Measurements from ENCODE around the gene PRPSAP2. TPM values are rescaled to one million over a fixed set of nuclear protein-coding genes. Genes with fewer than 3 reads are reported as not detected.
A peak's percentile ranks its signal among the peaks of the same experiment; 100 is the strongest.

Gene PRPSAP2
- total RNA-seq, 1 donor from 2014 or later, result 38.4 TPM

DNA sequence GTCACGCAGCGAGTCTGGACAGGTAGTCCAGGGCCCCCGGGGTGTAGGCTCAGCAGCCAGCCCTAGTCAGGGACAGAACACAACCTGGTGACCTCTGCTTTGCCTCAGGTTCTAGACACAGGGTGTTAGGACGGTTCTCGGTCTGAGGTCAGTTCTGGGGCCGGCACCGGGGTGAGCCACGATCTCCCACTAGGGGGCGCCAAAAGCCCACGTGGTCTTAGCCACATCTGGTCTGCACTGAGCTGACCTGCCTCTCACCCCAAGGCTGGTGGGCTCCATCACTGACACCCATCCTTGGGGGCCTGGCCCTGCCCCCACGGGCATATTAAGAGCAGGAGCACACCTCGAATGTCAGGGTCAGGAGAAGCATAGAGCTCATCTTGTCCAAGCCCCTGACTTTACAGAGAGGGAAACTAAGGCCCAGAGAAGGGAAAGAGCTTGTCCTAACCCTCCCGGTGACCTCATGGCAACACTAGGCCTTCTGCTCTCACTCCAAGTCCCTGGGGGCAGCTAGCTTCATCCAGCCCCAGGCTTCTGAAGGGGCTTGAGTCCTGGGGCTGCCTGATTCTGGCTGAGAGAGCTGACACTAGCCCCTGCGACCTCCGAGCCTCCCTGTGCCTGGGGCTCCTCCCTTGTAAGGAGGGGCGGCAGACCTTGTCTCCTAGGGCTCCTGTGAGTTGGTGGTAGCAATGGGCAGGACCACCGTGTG, 103.0 kb downstream of the PRPSAP2 start:
- DNase-seq (ENCODE audit: low read depth), result no peak

DNA sequence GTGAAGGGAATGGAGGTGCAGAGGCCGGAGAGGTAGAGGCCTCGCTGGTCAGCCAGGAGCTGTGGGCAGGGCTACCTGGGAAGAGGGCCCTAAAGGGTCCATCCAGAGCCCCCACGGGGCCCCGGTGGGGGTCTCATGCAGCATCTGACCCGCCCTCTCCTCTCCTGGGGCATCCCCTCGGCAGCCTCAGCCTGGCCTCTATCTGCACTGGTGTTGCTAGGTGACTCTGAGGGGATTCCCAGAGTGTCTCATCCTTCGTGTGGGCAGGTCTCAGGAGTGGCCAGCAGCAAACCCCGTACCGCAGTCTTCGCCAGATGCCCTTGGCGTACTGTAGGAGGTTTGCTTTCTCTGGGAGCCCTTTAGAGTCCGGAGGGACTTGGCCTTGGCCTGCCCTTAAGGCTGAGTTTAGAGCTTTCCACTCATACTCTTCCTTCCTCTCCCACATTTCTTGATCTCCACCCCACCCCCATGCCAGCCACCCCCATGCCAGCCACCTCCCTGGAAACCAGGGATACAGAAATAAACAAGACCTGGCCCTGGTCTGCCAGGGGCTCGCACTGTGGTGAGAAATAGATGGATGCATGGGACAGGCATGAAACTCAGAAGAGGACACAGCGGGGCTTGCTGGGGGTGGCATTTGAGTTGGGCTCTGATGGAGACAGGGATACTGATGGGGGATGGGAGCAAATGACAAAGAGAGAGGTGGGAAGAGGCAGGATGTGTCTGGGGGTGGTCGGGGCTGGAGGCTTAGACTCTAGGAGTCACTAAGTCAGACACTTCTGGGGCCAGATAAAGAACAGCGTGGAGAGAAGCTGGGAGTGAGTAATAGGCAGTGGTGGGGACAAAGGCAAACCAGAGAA, 103.9 kb downstream of the PRPSAP2 start:
- peak; percentile 44 for DNase-seq (ENCODE audit: low read depth)

DNA sequence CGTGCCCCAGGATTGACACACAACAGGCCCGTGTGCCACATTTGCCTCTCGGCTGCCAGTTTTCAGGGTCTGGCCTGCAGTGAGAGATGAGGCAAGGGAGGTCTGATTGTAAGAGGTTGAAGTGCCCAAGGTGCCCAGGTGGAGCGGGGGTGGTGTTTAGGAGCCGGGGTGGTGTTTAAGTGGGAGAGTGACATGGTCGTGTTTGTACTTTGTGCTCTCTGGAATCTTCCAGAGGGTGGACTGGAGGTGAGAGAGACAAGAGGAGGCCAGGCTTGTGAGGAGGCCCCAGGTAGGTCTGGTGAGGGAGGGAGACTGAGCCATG, 104.5 kb downstream of the PRPSAP2 start:
- no peak for DNase-seq (ENCODE audit: low read depth)

DNA sequence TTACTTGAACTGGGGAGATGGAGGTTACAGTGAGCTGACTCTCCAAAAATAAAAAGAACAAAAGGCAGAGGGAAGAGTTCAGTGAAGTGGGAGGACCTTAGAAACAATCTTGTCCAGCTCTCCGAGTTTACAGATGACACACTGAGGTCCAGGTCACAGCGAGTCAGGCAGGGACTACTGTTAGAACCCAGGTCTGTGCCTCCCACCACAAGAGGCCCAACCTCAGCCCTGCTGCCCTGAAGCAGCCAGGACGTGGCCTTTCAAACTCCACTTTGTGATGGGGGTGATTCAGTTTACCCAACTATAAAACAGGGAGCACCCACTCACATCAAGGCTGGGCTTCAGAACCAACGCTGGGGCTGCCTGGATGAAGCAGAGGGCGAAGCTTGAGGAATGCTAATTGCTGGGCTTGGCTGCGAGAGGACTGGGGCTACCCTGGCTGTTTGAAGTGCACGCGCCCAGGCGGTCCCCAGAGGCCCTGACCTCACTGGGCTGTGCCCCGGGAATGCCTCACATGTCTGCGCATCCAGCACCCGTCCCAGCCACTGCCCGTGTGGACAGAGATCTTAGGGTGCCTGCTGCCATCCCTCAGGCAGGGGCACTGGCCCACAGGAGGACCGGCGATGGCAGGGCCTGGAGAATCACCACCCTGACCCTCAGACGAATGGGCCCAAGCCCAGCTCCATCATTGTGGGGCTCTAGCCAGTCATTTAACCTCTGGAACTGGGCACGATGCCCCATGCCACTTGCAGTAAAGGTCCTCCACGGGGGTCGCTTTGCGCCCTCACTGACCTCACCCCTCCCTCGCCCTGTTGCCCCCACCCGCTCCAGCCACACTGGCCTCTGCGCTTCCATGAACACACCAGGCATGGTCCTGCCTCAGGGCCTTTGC, 105.4 kb downstream of the PRPSAP2 start:
- no peak for DNase-seq (ENCODE audit: low read depth)

DNA sequence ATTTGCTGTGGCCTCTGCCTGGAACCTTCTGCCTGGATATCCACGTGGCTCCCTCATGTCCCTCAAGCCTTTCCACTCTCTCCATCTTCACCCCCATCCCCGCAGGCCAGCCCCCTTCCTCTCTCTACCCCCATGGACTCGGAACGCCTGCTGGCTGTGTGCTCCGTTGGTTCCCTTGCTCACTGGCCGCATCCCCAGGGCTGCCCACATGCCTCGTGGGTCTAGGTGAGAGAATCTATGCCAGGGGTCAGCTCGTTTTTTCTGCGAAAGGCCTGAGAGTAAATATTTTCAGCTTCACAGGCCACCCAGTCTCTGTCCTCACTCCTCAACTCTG, 106.1 kb downstream of the PRPSAP2 start:
- DNase-seq (ENCODE audit: low read depth), result no peak

DNA sequence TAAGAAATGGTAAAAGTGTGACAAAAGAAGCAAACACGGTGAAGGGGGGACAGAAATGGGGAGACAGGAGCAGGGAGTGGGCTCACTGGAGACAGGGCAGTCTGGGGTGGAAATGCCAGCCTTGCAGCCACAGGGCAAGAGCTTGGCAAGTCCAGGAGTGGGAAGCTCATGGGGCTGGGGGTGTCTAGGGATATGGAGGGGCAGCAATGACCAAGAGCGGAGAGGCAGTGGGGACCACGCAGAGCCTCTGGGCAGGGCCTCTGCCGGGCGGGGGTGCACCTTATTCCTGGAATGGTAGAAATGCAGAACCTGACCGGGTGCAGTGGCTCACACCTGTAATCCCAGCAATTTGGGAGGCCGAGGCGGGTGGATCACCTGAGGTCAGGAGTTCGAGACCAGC, 106.6 kb downstream of the PRPSAP2 start:
- DNase-seq (ENCODE audit: low read depth), result no peak

DNA sequence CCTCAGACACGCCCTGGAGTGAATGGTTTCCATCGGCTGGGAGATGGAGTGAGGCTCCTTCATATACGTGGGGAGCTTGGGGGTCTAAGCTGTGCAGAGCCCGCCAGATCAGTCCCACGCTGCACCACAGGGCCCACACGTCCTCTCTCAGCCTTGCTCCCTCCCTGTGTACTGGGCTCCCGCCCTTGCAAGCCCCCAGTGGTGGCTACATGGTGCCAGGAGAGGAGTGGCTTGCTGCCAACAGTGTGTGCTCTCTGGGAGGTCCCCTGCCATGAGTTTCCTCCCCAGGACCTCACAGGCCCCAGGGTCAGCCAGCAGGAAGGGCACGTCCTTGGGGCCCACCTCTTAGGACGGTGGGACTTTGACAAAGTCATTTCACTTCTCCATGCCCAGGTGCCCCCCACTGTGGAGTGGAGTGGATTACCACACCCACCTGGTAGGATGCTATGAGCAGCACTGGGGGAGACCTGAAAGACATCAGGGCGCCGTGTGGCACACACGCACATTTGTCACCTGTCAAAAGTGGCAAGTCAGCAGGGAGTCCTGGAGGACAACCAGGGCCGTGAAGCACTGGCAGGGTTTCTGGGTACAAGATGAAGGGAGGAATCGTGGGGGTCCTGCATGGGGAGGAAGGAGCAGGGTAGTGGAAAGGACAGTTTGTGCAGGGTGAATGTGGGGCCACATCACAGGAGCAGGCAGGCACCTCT, 107.8 kb downstream of the PRPSAP2 start:
- no peak for DNase-seq (ENCODE audit: low read depth)

DNA sequence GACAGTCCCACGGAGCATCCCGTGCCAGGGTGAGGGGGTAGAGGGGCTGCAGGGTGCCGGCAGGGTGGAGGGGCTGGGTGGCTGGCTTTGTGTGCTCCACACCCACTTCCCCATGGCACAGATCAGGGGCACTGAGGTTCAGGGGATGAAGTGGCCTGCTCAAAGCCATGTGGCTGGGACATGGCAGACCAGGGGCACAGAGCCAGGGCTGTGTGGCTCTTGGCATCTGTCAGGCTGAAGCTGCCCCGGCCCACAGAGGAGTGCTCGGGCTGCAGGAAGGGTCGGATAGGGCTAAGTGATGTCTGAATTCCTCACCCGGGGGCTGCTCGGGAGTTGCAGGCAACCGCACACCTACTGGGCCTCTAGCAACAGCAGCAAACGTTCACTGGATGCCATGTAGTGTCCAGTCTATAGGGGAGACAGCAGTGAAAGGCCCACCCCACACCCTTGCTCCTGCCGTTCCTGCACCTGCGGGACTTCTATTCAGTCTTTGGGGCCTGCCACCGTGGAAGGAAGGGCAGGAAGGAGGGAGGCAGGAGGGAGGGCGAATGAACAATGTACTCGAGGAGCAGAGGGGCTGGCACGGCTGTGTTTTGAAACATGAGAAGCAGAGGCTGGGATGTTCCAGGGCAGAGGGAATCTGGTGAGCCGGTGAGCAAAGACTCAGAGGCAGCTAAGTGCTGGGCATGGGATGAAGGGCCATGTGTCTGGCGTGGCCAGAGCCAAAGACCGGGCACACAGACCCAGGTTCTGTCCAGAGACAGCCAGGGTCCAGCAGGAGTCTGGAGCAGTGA, 109.1 kb downstream of the PRPSAP2 start:
- no peak for DNase-seq (ENCODE audit: low read depth)

DNA sequence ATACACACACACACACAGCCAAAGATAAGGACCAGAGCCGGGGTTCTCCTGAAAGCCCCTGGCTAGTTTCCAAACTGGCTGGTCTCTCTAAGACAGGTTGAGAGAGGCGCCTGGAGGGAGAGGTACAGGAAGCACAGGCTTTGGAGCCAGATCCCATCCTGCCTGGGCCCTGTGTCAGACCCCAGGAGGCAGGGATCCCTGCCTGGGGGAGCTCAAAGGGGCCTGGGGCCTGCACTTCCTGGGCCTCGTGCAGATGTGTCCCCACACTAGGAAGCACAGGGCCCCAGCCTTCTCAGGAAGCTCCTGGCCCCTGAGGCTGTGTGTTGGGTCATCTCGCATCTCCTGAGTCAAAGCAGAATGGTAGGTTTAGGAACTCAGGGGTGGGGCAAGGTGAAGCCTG, 110.0 kb downstream of the PRPSAP2 start:
- no peak for DNase-seq (ENCODE audit: low read depth)

DNA sequence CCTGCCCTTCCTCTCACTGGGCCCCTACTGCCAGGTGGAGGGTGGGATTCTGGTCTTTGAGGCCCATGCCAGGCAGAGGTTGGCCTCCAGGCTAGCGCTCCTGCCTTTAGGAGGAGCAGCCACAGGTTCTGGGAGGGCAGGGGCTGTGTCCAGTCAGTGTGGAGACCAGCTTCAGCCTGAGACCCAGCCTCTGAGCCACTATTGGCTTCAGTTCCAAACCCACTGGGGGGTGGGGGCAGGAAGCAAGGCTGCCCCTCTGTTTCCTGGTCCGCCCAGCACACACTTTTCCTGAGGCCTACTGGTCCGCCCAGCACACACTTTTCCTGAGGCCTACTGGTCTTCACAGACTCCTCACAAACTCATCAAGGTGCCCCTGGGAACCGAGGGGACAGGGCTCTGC, 110.4 kb downstream of the PRPSAP2 start:
- no peak for DNase-seq (ENCODE audit: low read depth)

DNA sequence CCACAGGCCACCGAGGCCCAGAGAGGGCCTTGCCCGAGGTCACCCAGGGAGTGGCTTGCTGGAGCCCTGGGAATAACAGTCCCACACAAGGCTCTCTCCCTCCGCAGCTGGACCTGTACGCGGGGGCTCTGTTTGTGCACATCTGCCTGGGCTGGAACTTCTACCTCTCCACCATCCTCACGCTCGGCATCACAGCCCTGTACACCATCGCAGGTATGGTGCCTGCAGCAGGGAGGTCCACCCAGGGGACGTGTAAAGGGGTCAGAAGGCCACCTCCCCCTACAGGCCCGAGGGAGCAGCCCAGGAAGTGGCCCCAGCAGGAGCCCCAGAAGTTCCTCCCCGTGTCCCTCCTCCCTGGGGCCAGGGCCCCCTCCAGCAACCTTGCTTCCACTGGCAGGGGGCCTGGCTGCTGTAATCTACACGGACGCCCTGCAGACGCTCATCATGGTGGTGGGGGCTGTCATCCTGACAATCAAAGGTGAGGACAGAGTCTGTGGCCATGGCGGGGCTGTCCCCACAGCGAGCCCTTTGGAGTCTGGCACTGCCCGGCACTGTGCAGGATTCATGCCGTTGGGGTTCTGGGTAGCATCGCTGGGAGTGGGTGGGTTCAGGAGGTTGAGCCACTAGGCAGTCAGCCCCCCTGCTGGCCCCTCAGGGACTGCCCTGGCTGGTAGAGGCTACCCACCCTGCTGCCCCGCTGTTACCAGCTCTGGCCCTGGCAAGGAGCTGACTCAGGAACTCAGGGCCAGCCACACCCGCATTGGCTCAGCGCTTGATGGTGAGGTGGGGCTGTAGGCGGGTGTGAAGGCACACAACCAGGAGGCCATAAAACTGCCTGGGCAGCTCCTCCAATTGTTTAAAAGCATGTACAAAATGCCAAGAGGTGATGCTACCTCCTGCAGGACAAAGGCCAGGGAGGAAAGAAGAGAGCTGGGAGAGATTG, 111.3 kb downstream of the PRPSAP2 start:
- DNase-seq (ENCODE audit: low read depth), result peak; percentile 58

DNA sequence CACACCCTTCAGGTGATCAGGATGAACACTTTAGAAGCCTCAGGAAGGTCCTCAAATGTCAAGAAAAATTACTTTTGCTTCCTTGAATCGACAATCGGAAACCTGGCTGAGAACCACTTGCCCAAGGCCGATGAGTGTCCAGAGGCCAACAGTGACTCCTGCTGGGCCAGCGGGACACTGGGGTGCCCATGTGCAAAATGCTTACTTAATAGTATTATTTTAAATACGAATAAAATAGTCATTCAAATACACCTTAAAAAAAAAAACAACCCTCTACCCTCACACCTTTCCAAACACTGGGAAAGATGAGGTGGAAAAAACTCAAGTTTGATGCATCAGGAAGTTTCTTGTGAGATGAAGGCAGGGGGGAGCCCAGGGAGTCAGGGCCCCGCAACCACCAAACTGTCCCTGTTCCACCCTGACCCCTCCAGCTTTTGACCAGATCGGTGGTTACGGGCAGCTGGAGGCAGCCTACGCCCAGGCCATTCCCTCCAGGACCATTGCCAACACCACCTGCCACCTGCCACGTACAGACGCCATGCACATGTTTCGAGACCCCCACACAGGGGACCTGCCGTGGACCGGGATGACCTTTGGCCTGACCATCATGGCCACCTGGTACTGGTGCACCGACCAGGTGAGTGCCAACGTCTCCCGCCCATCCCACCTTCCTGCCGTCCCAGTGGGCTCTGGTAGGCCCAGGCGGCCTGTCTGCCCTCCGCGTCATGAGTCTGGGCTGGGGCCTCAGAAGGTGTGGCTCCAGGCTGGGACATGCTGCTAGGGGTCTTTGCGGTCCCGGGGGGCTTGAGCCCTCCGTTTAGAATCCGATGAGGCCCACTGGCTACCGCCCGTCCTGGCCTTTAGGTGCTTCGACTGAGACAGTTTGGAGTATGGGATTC, 112.9 kb downstream of the PRPSAP2 start:
- DNase-seq (ENCODE audit: low read depth), result no peak

DNA sequence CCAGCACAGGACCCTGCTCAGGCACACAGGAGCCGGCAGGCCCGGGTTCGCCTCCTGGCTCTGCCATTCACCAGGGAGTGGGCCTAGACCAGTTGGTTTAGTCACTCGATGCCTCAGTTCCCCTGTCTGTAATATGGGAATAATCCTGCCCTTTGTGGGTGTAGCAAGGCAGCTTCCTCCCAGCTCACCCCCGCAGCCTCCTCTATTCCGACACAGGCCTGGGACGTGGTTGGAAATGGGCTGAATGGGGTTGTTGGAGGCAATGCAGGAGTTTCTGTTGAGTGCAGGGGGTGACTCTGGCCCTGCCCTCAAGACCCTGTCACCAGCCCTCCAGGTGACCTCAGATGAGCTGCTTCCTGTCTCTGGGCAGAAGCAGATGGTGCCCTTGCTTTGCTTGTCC, 113.9 kb downstream of the PRPSAP2 start:
- no peak for DNase-seq (ENCODE audit: low read depth)

DNA sequence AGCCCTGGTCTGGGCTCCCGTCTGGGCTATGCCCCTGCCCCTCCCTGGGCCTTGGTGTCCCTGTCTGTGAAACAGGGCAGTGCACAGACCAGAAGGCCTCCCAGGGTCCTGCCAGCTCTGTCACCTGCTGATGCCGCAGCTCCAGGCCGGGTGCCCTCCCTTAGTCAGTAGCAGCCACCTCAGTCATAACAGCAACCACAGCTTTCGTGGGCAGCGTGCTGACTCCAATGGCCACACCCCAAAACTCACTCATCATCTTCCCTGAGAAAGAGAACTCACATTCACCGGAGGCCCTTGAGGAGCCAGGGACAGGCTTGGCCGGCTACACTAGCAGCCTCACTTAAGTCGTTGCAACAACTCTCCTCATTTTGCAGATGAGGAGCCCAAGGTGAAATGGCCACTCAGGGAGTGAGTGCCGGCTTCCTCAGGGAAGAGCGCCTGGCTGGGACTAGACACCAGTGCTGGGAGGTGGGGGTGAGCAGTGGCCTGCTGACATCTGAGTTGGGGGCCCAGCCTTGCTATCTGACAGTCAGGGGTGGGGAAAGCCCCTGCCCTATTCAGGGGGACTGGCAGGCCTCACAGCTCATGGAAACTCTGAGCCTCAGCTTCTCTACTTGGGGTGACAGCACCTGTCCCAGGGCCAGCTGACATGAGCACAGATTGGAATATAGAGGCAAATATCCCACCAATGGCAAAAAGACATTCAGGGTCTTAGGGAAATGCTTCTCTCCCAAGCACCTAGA, 116.6 kb downstream of the PRPSAP2 start:
- DNase-seq (ENCODE audit: low read depth), result no peak

DNA sequence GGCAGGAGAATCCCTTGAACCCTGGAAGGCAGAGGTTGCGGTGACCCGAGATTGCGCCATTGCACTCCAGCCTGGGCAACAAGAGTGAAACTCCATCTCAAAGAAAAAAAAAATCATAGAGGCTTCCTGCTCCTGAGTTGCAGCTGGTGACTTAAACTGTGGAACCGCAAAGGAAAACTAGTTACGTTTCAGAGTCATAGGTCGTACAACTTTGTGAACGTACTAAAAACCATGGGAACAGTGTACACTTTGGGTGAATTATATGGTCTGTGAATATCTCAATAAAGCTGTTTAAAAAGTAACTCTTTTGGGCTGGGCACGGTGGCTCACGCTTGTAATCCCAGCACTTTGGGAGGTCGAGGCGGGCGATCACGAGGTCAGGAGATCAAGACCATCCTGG, 117.7 kb downstream of the PRPSAP2 start:
- no peak for DNase-seq (ENCODE audit: low read depth)

DNA sequence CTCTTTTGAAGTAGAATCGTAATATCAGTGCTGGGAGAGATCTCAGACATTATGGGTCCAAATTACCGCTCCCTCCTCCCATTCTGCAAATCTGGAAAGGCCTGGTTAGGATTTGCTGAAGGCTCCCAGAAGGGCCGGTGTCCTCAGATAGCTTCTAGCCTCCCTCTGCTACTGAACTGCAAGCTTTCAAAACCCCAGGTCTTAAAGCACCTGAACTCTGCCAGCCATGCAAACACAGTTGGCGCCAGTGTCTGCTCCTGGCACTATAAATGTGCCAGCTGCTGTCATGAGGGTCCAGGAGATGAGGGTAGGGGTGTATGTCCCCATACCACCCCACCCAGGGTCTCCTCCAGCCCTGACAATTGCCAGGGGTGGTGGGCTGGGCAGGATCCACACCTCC, 118.3 kb downstream of the PRPSAP2 start:
- no peak for DNase-seq (ENCODE audit: low read depth)

DNA sequence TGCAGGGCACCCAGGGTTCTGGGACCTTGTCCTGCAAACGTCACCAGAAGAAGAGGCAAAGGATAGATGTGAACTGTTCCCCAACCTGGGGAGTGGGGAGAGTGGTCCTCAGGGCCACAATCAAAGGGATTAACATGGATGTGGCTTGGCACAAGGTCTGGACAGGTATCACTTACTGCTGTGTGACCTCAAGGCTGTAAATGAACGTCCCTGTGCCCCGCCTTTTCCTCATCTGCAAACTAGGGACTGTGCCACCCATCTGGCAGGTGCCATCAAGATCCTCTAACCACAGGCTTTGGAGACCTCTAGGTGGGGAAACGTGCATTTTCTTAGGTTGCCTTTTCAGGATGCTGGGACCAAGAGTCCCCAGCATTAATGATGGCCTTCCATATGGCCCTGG, 119.1 kb downstream of the PRPSAP2 start:
- DNase-seq (ENCODE audit: low read depth), result no peak

DNA sequence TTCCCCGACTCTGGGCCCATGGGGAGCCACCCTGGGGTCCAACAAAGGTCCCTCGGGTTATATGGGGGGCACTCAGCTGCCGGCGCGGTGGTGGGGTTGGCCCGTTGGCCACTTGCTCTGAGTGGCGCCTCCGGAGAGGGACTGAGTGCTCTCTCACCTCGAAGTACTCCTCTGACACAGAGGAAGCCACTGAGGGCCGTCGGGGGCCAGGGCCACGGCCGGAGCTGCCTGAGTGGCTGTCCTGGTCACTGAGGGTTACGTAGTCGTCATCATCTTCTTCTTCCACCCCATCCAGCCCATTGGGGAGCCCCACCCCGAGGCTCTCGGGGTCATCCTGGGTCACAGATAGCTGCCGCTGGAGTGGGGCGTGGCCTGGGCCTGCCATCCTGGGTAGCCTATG, 119.7 kb downstream of the PRPSAP2 start:
- DNase-seq (ENCODE audit: low read depth), result no peak
